BE2C (cell line): ENCODE data around the gene ZDHHC14.

ENCODE experiments used
- DNase-seq: peaks from one replicate; pipeline ENCODE4 v3.0.0-alpha.2; 2020
- H3K27me3 ChIP-seq: fragments of 250-450 bp; sonication (Bioruptor Pico); 2 replicates; pipeline ENCODE4 v1.5.1; 2020; ENCODE audit warnings: mild to moderate bottlenecking
- H3K36me3 ChIP-seq: fragments of 250-450 bp; sonication (Bioruptor Pico); 2 replicates; pipeline ENCODE4 v1.5.1; 2020; ENCODE audit warnings: mild to moderate bottlenecking
- H3K4me1 ChIP-seq: fragments of 250-450 bp; sonication (Bioruptor Pico); 2 replicates; pipeline ENCODE4 v1.5.1; 2020
- H3K4me3 ChIP-seq: 2 replicates; pipeline ENCODE4 v1.5.1; 2011; ENCODE audit warnings: low read depth, low read length
- H3K9me3 ChIP-seq: fragments of 250-450 bp; sonication (Bioruptor Pico); 2 replicates; pipeline ENCODE4 v1.5.1; 2020
- TF ChIP-seq, protein P1 (sequence below): IDR thresholded peaks from 2 replicates; pipeline ENCODE4 v1.5.1; 2012; ENCODE audit warnings: mild to moderate bottlenecking, low read depth, low read length

The ZDHHC14 gene

DNA sequence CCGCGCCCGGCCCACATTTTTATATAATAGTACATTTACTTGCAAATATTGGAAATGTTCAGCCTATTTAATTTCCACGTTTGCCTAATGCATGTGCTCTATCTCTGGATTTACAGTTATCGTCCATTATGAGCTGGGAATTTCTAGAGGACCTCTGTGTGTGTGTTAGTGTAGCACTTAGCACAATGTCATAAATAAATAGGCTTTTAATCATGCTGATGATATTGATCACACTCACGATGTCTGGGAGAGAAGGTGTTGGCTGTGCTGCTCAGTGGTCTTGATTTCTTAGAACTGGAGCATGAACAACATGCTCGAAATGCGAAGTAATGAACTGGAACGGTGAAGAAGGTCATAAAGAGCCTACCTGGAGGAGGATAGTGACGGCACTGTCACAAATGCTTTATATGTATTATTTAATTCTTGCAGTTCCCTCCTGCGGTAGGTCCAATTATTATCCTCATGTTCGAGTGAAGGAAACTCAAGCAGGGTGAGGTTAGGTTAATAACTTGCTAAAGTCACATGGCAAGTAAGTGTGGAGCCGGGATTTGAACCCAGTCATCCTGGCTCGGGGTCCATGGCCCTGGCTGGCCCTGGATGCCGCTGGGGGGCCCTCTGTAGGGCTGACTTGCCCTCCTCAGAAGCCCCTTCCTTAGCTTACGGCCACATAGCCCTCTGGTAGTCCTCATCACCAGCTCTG is 130.8 kb downstream of the ZDHHC14 start:
- Histone ChIP-seq H3K27me3 (no peaks in the 10 kb centered on the region), H3K9me3 (no peaks in the 10 kb centered on the region), H3K4me3 (no peak overlapping the region), H3K4me1 (peaks cover 4% of the 10 kb centered on the region; the same call in 1 of the 2 replicates), H3K36me3 (no peaks in the 10 kb centered on the region)
- TF ChIP-seq, protein P1, sequence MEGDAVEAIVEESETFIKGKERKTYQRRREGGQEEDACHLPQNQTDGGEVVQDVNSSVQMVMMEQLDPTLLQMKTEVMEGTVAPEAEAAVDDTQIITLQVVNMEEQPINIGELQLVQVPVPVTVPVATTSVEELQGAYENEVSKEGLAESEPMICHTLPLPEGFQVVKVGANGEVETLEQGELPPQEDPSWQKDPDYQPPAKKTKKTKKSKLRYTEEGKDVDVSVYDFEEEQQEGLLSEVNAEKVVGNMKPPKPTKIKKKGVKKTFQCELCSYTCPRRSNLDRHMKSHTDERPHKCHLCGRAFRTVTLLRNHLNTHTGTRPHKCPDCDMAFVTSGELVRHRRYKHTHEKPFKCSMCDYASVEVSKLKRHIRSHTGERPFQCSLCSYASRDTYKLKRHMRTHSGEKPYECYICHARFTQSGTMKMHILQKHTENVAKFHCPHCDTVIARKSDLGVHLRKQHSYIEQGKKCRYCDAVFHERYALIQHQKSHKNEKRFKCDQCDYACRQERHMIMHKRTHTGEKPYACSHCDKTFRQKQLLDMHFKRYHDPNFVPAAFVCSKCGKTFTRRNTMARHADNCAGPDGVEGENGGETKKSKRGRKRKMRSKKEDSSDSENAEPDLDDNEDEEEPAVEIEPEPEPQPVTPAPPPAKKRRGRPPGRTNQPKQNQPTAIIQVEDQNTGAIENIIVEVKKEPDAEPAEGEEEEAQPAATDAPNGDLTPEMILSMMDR, result no peak
- DNase-seq, result no peak

DNA sequence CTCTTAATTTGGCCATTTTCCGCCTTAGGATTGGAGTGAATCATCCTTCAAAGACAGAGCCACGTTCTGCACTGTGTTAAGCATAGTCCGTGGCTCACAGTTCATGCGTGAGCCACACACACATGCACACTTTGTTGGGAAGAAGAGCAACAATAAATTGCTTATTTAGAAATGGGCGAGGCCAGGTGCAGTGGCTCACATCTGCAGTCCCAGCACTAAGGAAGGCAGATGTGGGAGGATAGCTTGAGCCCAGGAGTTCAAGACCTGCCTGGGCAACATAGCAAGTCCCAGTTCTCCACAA is 131.3 kb downstream of the ZDHHC14 start:
- Histone ChIP-seq H3K4me1 (peaks cover 4% of the 10 kb centered on the region; the same call in 1 of the 2 replicates), H3K36me3 (no peaks in the 10 kb centered on the region), H3K27me3 (no peaks in the 10 kb centered on the region), H3K4me3 (no peak overlapping the region), H3K9me3 (no peaks in the 10 kb centered on the region)
- no peak for DNase-seq
- TF ChIP-seq, protein P1, result no peak

DNA sequence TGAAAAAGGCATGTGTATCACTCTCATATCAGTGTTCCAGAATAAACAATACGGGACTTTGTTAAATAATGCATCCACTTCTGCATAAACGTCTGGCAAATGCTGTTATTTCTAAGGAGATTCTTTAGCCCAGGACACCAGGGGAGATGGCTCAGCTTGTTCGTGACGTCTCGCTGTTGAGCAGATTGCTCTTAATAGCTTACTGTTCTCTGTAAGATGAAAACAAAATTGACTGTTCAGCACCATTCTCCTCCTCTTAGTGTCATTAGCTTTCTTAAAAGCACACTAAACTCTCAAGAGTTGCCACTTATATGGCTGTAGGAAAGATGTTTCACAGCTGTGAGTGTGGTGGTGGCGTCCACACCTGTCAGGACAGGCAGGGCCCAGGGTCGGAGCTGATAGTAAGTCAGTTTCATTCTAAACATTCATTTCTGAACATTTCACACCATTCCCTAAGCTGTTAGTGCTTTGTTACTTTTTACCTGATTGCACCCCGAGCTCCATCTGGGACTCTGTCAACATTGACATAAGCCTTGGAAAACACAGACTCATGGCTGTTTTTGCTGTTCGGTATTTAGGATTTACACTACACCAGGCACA is 132.1 kb downstream of the ZDHHC14 start:
- no peaks in the 10 kb centered on the region for H3K27me3 ChIP-seq
- H3K4me1 ChIP-seq, result peaks cover 4% of the 10 kb centered on the region; the same call in 1 of the 2 replicates
- H3K36me3 ChIP-seq, result no peaks in the 10 kb centered on the region
- TF ChIP-seq, protein P1, result no peak
- no peak overlapping the region for H3K4me3 ChIP-seq
- no peak for DNase-seq
- no peaks in the 10 kb centered on the region for H3K9me3 ChIP-seq

DNA sequence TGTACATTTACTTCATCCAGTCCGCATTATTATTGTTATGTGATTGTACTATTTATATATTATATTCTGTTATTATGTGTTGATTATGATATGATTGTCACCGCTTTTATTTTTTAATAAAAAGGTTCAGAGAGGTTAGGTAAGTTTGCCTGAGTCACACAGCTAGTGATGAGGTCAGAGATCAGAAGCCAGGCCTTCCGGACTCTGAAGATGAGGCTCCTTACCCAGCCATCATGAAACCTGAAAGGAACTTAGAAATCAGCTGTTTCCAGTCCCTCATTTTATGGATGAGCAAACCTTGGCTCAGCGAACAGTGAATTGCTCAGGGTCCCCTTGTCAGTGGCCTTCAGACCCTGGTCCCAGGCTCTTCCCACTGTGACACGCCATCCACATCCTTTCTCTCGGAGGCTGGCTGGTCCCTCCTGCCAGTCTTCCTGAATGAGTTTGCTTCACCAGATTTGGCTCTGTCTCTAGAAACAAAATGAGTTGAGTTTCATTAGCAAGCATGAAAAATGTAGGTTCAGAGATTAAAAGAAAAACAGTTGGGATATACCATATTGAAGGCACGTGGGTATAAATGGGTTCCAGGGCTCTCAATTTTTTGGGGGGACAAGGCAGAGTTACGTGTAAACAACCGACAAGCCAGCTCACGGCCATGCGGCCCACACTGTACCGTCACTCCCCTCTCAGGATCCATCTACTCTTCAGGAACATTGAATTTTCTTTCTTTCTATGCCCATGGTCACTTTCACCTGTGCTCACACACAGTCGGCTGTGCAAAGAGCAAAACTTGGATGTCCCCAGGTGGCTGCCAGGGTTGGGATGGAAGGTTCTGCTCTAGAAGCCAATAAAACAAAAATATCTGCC is 132.9 kb downstream of the ZDHHC14 start:
- peaks cover 4% of the 10 kb centered on the region; the same call in 1 of the 2 replicates for H3K4me1 ChIP-seq
- TF ChIP-seq, protein P1, result no peak
- H3K36me3 ChIP-seq, result no peaks in the 10 kb centered on the region
- no peaks in the 10 kb centered on the region for H3K9me3 ChIP-seq
- H3K4me3 ChIP-seq, result no peak overlapping the region
- DNase-seq, result no peak
- H3K27me3 ChIP-seq, result no peaks in the 10 kb centered on the region

DNA sequence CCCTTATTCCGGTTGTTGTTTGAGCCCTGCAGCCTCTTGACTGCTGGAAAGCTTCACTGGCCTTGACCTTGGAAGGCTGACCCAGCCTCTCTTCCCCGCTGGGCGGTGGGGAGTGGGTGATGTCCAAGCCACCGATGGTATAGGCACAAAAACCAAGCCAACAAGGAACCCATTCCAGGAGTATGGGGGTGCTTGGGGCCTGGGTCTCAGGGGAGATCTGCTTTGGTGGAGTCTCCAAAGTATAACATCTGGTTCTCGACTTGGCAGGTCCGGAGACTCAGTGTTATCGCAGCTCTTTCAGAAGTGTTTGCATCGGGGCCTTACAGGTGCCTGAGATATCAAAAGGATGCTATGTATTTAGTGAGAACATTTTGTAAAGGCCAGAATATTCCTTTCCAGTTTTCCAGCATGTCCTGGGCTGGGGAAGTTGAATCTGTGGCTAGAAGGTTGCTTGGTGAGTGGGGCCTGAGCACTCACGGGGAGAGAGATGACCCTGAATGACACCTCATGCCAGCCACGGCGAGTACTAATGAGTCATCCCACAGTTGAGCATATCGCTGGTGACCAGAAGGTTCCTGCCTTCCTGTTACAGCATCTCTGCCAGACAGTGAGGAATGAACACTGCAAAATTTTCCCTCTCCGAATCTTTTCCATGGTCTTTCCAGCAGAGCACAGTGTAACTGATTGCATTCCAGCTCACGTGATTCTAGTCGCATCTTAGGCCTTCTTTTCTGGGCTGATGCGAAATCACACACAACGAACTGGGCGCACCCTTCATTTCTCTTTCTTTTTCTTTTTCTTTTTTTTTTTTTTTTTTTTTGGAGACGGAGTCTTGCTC is 133.9 kb downstream of the ZDHHC14 start:
- DNase-seq, result no peak
- Histone ChIP-seq H3K4me3 (no peak overlapping the region), H3K27me3 (no peaks in the 10 kb centered on the region), H3K4me1 (peaks cover 4% of the 10 kb centered on the region; the same call in 1 of the 2 replicates), H3K9me3 (no peaks in the 10 kb centered on the region), H3K36me3 (no peaks in the 10 kb centered on the region)
- TF ChIP-seq, protein P1, result no peak
